ENCODE measurements around the gene PLPP3.

GRCh38 chr1:56507925-56508522 is 71.3 kb downstream of the PLPP3 start:
- TF ChIP-seq, protein P1, sequence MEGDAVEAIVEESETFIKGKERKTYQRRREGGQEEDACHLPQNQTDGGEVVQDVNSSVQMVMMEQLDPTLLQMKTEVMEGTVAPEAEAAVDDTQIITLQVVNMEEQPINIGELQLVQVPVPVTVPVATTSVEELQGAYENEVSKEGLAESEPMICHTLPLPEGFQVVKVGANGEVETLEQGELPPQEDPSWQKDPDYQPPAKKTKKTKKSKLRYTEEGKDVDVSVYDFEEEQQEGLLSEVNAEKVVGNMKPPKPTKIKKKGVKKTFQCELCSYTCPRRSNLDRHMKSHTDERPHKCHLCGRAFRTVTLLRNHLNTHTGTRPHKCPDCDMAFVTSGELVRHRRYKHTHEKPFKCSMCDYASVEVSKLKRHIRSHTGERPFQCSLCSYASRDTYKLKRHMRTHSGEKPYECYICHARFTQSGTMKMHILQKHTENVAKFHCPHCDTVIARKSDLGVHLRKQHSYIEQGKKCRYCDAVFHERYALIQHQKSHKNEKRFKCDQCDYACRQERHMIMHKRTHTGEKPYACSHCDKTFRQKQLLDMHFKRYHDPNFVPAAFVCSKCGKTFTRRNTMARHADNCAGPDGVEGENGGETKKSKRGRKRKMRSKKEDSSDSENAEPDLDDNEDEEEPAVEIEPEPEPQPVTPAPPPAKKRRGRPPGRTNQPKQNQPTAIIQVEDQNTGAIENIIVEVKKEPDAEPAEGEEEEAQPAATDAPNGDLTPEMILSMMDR (conservative IDR thresholded peaks at IDR 0.05; ENCODE audit: low read depth, low read length), result no peak
- TF ChIP-seq EZH2 (IDR thresholded peaks at IDR 0.05; ENCODE audit: borderline replicate concordance, low read depth, low read length, poor library complexity, severe bottlenecking), result no peak

All from A673 (cell line).